NCI-H748 treated with DMSO at 0.1 percent for 48 hours (cell line): ENCODE measurements around the gene SERP2.

Experiments used
- DNase-seq: peaks from one replicate; lab custom pipeline; 2025; lab: John Stamatoyannopoulos, UW

The SERP2 gene

DNA sequence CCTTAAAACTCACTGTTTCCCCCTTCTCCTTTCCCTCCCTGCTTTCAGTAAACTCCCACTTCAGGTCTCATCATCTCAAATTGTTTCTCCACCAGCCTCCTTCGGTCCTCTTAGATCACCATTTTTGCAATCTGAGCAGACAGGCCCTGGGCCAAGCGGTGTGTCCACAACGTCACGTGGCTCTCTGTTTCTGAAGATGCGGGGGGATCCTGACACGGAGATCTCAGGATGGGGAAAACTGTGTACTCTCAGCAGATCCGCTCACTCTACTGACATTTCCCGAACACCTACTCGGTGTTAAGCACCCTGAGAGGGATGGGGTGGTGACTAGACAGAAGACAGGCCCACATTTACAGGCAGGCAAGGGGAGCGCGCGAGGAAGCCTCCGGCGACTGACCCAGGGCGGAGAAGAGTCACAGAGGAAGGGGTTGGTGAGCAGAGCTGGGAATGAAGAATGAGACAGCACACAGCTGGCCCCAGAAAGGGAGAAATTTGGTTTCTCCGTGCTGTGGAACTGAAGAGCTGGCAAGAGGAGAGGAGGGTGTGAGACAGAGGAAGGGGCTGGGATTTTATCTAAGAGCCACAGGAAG, 38.8 kb downstream of the SERP2 start:
- no peak for DNase-seq

DNA sequence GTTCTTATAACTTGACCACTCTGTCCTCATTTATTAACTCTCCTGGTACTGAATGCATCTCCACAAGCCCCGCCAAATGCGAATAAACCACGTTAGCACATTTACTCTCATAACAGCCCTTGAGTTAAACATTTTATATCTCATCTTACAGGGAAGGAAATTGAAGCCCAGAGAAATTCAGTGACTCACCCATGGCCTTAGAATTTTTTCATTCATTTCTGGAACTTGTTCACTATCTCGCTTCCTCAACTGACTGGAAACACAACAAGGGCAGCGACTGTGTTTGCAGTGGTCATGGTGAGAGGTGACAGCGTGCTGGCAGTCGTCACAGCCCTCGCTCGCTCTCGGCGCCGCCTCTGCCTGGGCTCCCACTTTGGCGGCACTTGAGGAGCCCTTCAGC, 39.5 kb downstream of the SERP2 start:
- no peak for DNase-seq

DNA sequence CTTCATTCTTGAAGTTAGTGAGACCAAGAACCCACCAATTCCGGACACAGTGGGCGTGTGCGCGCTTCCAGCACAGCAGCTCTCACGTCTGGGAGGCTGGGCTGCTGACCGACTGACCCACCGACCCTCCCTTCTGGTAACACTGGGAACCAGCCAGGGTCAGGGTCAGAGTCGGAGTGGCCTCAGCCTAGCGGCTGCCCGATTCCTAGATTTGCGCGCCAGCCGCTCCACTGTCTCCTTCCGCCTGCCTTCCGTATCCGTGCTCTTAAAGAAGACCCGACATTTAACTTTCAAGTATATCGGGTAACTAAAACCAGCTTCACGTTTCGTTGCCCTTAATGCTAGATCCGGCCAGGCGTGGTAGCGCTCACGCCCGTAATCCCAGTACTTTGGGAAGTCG, 41.1 kb downstream of the SERP2 start:
- no peak for DNase-seq

DNA sequence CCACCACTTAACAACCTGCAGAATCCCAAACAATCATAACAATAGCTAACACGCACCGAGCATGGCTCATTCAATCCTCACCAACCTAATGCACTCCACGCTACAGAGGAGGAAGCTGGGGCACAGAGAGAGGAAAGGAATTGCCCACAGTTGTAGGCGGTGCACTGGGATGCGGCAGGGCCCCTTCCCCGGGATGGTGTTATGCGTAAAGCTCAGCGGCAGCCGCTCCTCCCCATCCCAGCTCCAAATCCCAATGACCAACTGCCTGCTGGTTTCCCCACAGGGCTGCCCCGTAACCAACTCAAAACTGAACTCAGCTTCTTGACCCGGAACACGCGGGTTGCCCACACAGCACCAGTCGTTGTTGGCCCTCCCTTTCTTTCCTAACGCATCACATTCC, 42.2 kb downstream of the SERP2 start:
- no peak for DNase-seq

DNA sequence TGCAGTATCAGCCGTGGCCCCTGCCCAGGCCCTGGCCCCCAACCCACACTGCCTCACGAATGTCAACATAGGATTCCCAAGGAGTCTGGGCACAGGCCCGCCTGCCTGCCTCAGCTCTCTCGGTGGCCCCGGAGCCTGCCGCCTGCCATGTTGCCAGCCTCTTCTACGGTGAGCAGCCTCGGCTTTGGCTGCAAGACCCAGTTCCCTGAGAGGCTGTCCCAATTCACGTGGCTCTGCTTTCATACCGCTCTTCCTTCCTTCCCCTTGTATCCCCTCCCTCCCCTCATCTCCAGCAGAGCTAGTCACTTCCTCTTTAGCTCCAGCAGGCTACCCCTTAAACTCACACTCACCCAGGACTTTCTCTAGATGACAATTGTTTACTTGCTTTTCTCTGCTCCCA, 42.7 kb downstream of the SERP2 start:
- no peak for DNase-seq

DNA sequence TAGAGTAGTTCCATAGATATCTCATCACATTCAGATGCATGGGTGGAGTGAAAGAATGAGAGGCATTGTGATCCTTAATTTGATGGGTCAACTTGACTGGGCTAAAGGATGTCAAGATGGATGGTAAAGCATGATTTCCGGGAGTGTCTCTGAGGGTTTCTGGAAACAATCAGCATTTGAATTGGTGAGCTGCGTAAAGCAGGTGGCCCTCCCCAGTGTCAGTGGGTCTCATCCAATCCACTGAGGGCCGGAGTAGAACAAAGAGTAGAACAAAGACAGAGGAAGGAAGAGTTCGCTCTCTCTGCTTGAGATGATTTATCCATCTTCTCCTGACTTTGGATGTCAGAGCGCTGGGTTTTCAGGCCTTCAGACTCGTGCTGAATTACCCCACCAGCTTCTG, 43.1 kb downstream of the SERP2 start:
- DNase-seq: no peak

DNA sequence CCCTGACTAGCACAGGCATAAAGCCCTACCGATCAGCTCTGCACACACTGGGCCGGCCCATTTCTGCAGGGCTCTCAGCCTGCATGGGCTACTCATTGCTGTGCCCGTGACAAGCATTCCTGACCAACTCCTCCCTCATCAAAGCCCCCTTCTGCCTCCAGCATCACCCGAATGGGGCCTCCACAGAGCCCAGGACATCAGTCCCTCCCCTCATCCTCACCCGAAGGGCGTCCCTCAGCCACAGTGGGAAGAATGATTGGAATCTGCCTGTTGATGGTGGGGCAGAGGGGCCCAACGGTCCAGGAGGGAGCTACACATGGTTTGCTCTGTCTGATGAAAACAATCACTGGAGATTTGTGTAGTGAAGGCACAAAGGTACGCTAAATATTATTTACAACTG, 43.8 kb downstream of the SERP2 start:
- DNase-seq: no peak

DNA sequence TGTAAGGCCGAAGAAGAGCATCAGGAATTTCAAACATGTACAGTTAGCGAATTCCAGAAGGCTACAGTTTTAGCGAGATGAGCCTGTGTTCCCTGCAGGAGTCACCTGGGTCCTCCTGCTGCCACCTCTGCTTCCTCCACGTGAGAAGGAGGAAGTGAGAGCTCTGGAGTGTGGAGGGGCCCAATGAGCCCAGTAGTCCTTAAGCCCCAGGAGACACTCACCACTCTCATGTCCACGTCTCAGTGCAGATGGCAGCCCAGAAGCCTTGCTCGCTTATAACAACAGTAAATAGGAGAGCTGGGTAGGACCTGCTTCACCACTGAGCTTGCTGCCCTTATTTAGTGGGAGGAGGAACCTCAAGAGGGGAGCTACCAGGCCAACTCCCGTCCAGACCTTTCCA, 44.3 kb downstream of the SERP2 start:
- DNase-seq: no peak

DNA sequence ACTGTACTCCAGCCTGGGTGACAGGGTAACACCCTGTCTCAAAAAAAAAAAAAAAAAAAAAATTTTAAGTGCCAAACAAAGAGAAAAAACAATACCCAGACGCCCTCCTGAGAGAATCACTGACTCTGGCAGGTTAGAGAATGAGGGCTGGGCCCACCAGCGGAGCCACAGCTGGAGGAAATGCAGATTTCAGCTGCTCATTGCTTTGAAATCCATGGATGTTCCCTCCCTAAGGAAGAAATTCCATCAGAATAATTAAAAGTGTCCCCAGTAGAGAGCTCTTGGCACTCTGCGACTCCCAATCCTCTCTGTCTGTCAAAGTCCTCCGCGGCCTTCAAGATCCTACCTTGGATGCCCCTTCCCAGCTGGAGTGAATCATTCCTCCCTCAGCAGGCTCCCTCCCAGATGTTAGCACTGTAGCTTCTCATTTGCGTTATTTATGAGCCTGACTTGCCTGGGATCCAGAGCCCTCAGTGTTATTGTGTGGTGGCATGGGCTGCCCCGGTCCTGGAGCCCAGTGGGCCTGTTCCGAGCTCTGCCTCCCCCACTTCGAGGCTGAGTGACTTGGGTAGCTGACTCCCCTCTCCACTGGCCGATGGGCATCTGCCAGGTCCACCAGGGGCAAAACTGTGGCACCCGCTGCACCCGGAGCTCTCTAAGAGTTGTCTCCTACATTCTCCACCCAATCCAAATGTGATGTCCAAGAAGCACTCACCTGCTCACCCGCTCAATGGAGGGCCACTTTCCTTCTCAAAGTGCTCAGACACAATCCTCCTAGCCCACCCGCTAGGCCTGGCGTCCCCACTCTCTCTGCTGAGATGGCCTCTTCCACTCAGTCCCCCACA, 47.0 kb downstream of the SERP2 start:
- no peak for DNase-seq

DNA sequence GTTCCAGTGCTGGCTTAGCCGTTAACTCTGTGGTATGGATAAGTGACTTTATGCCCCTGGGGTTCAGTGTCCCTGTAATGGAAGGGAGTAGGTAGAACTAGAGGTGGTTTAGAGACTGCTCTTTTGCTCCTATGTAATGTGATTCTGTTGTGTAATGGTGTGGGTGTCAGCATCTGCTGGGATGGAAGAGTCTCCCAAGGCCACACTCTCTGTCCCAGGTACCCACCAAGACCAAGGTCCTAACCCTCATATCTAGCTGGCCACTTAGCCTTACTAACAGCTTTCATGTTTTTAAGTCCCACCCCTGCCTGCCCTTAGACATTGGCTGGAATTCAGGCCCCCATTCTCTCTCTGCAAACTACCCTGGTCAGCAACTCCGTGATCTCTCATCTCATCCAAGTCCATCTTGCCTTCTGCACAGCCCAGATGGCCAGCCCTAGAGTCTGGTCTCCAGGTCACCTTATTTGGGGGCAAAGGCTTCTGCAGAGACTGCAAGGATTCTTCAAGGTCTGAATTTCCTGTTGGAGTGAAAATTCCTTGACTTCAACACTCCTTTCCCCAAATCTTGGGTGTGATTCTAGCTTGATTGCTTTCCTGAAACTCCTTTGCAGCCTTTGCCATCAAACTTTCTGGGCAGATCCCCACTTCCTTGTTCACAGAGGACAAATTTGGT, 48.4 kb downstream of the SERP2 start:
- DNase-seq: no peak

DNA sequence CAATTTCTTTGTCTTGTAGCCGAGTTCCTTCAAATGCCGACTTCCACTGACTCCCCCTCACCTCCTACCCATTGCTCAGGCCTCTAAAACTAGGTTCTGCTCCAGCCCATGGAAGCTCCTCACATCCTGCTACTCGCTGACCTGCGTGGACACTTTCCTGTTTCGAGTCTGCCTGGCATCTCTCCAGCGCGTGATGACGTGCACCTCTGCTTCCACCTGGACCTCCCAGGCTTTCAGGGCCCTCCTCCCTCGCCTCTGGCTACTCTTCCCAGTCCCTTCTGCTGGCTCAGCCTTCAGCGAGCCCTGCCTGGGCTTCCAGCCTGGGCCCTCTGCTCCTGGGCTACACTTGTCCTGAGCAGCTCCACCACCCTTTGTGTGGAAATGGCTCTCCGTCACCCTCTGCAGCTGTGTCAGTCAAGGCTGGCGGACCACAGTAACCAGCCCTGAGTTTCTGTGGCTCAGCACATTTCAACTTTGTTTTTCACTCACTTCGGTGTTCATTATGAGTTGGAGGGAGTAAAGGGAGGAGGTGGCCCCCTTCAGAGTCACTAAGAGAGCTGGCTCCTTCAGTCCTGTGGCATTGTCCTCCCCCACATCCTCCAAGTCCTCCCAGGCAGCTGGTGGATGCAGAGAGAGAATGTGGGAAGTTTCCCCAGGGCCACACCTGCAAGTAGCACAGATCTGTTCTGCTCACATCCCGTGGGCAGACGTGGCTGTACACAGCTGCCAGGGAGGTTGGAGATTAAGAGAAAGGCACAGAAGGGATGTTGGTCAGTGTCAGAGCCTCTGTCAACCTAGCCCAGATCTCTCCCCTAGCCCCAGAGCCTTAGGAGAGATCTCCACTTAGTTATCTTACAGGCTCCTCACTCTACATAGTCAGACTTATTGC, 49.4 kb downstream of the SERP2 start:
- no peak for DNase-seq

DNA sequence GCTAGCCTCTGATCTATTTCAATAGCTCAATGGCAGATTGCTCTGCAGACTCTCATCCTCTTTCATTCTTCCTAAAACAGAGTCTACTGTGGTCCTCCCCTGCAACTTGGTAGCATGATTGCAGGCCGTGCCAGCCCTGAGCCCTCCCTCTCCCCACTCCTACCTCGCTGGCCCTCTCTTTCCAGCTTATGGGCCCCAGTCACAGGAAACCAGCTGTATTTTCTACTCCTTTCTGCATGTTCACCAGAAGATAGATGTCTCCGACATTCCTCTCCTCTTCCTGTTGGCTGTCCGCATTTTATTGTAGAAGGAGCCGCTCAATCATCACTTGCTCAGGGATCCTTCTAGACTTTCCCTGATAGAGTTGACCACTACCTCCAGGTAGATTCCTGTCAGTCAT, 50.2 kb downstream of the SERP2 start:
- no peak for DNase-seq

DNA sequence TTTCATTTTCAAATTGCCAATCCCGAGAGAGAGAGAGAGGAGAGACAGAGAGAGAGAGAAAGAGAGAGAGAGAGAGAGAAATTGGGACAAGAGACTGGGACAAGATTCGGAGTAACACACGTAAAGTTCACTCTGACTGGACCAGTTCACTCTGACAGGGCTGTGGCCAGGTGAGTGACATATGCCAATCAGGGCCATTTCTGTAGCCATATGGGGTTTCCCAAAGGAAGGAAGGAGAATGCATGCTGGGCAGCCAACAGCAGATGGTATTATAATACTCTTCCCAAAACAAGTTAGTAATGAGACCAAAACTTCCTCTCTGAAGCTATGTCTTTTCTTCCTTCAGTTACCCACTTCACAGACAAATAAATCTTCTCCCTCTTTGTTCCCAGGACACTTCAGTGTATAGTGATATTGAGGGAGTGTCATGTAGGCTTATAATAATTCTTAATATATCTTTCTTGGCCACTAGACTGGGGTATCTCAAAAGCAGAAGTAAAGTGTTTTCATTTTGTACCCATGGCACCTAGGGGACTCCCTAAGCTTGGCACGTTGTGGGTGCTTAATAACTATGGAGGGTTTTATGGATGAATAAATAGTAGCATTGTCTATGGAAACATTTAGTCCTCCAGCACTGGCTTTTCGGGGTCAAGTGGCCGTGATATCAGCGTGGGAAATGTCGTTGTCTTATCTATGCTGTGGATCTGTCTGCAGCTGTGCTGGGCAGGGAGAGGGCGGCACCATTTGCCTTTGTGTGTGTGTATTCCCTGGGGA, 51.6 kb downstream of the SERP2 start:
- DNase-seq: no peak

DNA sequence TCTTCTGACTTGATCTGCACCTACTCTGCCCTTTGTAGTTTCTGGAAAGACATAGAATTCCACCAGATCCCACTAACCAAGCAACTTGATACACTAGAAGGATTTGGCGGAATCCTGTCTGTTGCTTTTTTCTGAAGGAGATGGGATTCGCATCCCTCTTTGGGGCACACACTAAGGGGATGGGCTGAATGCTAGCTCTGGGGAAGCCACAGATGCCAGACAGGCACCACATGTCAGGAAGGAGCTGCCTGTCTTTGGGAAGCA, 52.1 kb downstream of the SERP2 start:
- no peak for DNase-seq

DNA sequence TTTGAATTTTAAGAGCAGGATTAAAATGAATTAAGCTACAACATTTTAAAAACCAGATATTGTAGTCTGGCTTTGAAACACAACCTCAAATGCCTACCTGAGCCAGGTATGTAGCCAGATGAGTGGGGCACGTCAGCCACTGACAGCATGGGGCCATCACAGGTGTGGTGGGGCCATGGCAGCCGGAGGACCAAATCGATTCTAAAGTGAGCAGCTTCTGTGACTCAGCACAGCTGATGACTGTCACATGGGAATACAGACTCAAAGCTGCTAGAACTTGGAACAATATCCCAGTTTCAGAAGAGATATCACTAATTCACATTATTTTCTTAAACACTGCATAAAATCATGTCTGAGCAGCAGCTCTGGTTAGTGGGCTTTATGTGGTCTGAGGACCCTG, 52.8 kb downstream of the SERP2 start:
- DNase-seq: no peak

DNA sequence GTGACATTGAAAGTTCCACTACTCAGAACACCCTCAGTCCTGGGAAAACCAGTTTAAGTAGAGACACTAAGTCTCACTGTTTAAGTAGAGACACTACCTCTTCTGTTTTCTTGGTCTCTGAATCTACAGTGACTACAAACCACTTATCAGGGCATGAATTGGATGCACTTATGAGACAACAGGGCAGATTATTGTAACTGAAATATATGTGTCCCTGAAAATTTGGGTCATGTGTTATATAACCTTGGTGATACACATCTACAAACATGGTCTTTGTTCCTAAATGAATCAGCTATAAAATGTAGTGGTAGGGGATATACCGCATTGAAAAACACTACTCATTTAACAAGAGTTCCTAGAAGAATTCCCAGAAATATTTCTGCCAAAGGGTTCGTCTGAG, 55.7 kb downstream of the SERP2 start:
- no peak for DNase-seq

DNA sequence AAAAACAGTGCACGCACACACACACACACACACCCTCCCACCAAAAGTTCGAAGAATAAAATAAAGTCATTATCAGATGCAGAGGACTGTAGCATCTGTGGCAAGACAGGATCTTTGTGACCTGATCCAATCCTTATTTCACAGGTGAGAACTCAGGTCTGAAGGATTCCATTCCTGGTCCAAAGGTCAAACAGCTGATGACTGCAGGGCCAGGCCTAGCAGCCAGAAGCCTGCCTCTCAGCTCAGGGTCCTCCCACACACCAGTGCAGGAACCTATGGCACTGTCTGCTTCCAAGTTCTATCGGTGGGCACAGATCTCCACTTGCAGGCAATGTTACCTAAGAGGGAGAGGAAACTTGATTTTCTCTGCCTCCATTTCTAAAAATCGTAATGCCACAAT, 57.5 kb downstream of the SERP2 start:
- DNase-seq: no peak

DNA sequence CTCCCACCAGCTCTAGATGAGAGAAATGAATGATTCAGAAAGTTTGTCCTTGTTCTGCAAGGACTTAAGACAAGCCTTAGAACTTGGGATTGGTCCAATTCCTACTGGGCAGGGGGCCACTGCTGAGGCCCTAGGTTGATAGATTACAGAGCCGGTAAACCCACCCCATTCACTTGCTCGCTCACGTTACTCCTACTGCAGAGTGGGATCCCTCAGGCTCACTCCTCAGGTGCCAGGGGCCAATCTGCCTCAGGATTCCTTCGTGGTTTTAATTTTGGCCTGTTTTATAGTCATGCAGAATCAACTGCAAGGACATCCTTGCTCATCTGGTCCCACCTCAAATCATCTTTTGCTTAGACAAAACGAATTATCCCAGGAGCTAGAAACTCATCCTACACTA, 59.0 kb downstream of the SERP2 start:
- DNase-seq: no peak

DNA sequence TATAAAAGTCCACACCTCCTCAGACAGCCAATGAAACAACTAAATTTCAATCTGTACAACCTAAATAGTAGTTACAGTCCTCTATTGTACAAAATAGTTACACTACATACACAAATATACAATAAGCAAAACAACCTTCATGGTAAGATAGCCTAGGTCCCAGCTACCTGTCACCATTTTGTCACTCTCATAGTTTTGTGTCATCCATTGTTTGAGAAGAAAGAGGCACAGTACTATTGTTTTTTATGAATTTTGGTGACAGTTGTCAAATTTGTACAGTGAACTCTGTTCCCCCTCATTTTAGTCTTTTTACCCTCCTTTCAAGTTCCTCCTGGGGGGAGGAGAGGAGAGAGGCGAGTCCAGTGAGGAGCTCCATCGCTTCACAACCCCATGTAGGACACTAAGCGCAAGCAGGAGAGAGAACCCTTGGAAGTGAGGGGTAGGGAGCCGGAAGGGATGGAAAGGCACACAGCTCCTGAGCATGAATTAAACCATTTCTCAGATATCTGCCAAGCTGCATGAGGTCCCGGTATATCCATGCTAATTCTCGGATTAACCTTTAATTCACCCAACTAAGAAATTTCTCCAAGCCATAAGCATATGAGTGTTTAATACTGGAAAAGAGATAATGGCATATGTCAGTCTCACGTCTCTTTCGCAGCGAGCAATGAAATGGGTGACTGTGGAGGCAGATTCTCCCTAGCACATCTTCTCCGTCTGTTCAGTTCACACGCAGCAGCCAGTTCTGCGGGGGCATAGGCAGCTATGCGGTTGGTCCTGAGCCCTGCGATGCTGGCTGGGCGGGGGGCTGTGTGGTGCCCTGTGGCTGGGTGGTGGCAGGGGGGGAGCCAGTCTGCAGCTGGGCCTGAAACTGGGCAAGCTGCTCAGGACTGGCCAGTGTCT, 60.5 kb downstream of the SERP2 start:
- no peak for DNase-seq

DNA sequence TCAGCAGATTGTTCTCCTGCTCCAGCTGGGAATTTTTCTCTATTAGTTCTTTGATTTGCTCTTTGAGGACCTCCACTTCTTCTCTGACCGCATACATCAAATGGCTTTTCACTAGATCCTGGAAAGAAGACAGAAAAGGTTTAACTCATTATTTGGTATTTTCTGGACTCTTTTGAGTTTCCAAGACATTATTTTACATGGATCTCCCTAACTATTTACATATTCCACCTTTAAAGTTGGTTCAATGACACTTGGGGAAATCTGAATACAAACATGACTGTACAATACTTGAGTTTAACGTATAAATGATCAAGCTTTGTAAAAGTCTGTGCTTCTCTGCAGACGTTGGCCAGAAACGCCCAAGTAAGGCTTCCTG, 61.1 kb downstream of the SERP2 start:
- DNase-seq: no peak
